Measurements from ENCODE around the gene CNTNAP5. TPM values are rescaled to one million over a fixed set of nuclear protein-coding genes. Genes with fewer than 3 reads are reported as not detected.

Gene CNTNAP5
- total RNA-seq (not detected), total RNA-seq (0 to 0.20 (median 0) reads per million in 172 experiments)
- not detected for polyA plus RNA-seq (2013, experiment 1 of 2)
- polyA plus RNA-seq (2013, experiment 2 of 2): not detected

DNA sequence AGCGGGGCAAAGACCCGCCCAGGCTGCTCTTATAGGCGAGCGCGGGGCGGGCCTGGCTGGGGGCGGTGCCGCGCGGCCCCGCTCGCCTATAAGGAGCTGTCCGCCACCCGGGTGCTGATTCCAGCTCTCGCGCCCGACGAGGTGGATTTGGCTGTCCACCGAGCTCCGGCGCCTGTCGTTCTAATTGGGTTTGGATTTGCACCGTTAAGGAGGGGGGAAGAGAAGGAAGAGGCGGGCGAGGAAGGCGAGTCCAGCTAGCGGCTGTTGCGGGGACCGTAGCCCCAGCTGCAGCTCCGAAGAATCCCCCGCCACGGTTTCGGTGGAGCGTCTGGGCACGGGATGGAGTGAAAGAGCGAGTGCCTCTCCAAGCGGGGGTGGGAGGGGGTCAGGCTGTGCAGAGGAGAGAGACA lies at the start of gene CNTNAP5:
CNTNAP5 (plus strand) TSS at position 117 of the 410 bp plus-strand sequence. CDS start 364 bp downstream, outside the sequence.
- H3K36me3 Mint-ChIP-seq (ENCODE audit: low read depth): no peaks in the 10 kb centered on the region
- peaks cover 0 to 17% of the 10 kb centered on the region in 2 experiments for H3K9me3 ChIP-seq (ENCODE audit: control insufficient read depth in 1 of 2, insufficient read depth in 1 of 2, low read length in 2 of 2)
- H3K27ac ChIP-seq (ENCODE audit: low read depth in 1 of 2, low read length in 2 of 2): no peak within 1 kb of the TSS
- H3K4me3 ChIP-seq (ENCODE audit: low read length): no peak within 1 kb of the TSS
- POLR2A ChIA-PET: no interaction called here
- H3K27ac Mint-ChIP-seq: no peak within 1 kb of the TSS
- peaks cover 44% of the 10 kb centered on the region for H3K27me3 Mint-ChIP-seq
- no peaks in the 10 kb centered on the region for H3K4me1 ChIP-seq (ENCODE audit: insufficient read depth, low read length)
- intact Hi-C loops (cut with DNase I, micrococcal nuclease): no loop called here
- H3K4me1 Mint-ChIP-seq (ENCODE audit: low read depth): no peaks in the 10 kb centered on the region
- DNase-seq (no peak), ATAC-seq (ENCODE audit: poor library complexity) (no peak)
- no peak within 1 kb of the TSS for H3K4me3 Mint-ChIP-seq
- H3K36me3 ChIP-seq (ENCODE audit: insufficient read depth, low read length): no peaks in the 10 kb centered on the region
- no peak for TF ChIP-seq CTCF (IDR thresholded peaks at IDR 0.05)
- CTCF ChIA-PET: no interaction called here
- H3K9me3 Mint-ChIP-seq: peaks cover 2% of the 10 kb centered on the region
- peaks cover 17 to 27% of the 10 kb centered on the region in 2 experiments for H3K27me3 ChIP-seq (ENCODE audit: control insufficient read depth in 1 of 2, insufficient read depth in 2 of 2, low read length in 2 of 2)

DNA sequence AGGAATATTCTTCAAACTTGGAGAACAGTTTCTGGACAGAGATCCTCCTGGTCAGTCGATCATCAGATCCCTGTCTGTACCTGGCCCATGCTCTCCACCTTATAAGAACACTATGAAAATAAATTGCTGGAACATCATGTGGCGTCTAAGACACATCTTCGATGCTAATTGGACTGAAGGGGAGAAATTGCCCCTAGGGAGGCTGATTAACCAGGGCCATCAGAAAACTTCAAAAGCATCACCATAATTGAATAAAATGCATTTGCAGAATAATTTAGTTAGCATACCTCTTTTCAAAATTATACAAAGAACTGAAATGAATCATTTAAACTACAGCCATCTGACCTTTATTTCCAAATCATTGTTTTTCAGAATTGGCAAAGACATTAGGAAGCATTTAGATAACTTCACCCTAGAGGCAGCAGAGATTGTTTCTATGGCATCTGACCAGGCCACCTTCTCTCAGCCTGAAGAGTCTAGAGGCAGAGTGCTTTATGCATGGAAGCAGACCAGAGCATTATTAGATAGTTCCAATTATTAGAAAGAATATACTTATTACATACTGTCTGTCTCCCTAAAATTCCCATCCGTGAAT lies 48.9 kb upstream of the CNTNAP5 start:
- Mint-ChIP-seq H3K27ac (no peak overlapping the region), H3K4me1 (ENCODE audit: low read depth) (no peaks in the 10 kb centered on the region), H3K27me3 (no peaks in the 10 kb centered on the region), H3K36me3 (ENCODE audit: low read depth) (no peaks in the 10 kb centered on the region), H3K9me3 (peaks cover 3% of the 10 kb centered on the region), H3K4me3 (no peak overlapping the region)
- Histone ChIP-seq H3K4me1 (ENCODE audit: insufficient read depth, low read length) (no peaks in the 10 kb centered on the region), H3K27me3 (ENCODE audit: control insufficient read depth in 1 of 2, insufficient read depth in 2 of 2, low read length in 2 of 2) (no peaks in the 10 kb centered on the region), H3K36me3 (ENCODE audit: insufficient read depth, low read length) (no peaks in the 10 kb centered on the region), H3K27ac (ENCODE audit: low read depth in 1 of 2, low read length in 2 of 2) (no peak overlapping the region), H3K4me3 (ENCODE audit: low read length) (no peak overlapping the region), H3K9me3 (ENCODE audit: control insufficient read depth in 1 of 2, insufficient read depth in 1 of 2, low read length in 2 of 2) (peaks cover 0 to 4% of the 10 kb centered on the region in 2 experiments)
- intact Hi-C loops (cut with DNase I, micrococcal nuclease): no loop called here
- no peak for DNase-seq
- CTCF ChIA-PET: no interaction called here
- TF ChIP-seq CTCF (IDR thresholded peaks at IDR 0.05): no peak
- no peak for ATAC-seq (ENCODE audit: poor library complexity)
- POLR2A ChIA-PET: no interaction called here

- Mint-ChIP-seq H3K27me3 (no peaks in the 10 kb centered on the region), H3K9me3 (no peaks in the 10 kb centered on the region), H3K4me1 (ENCODE audit: low read depth) (peaks cover 7% of the 10 kb centered on the region), H3K36me3 (ENCODE audit: low read depth) (no peaks in the 10 kb centered on the region), H3K27ac (no peak overlapping the region), H3K4me3 (no peak overlapping the region)
- Histone ChIP-seq H3K27ac (ENCODE audit: low read depth in 1 of 2, low read length in 2 of 2) (no peak overlapping the region), H3K27me3 (ENCODE audit: control insufficient read depth in 1 of 2, insufficient read depth in 2 of 2, low read length in 2 of 2) (no peaks in the 10 kb centered on the region), H3K4me1 (ENCODE audit: insufficient read depth, low read length) (no peaks in the 10 kb centered on the region), H3K9me3 (ENCODE audit: control insufficient read depth in 1 of 2, insufficient read depth in 1 of 2, low read length in 2 of 2) (no peaks in the 10 kb centered on the region), H3K36me3 (ENCODE audit: insufficient read depth, low read length) (no peaks in the 10 kb centered on the region), H3K4me3 (ENCODE audit: low read length) (no peak overlapping the region)
- peak in 6 of 14 experiments; percentile 2 to 14 (median 5) for DNase-seq
- no peak for ATAC-seq (ENCODE audit: poor library complexity)
- intact Hi-C loops (cut with DNase I, micrococcal nuclease): no loop called here
- peak; percentile 45 for TF ChIP-seq CTCF (IDR thresholded peaks at IDR 0.05)
- CTCF ChIA-PET: interaction anchor here (0.9 kb wide), 1 partner anchor 11 kb away, joined by 3 read pairs; no protein-coding TSS in a partner anchor
- POLR2A ChIA-PET: interaction anchor here (1.5 kb wide), 1 partner anchor 12 kb away, joined by 3 read pairs; no protein-coding TSS in a partner anchor
Observed at GRCh38 chr2:123993728-123994323, 31.3 kb upstream of the CNTNAP5 start.
